Astrocyte of the hippocampus (primary cell): ENCODE results near the gene LHFPL6.

Source experiments
- DNase-seq: peaks from one replicate; pipeline ENCODE4 v3.0.0; 2011; ENCODE audit warnings: low read depth, low spot score

LHFPL6 gene

DNA sequence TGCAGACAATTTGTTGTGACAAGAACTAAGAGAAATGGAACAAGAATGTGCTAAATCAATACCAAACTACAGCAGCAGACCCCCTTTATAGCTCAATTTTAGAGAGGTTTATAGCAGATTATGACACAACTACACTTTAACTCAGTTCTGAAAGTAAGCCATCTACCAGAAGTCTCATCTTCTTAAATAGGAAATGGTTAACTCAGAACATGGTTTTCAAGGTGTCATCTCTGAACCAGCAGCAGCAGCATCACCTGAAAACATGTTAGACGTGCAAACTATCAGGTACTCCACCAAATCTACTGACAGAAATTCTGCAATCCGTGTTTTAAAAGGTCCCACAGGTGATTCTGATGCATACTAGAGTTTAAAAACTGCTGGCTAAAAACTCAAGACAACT, 6.8 kb downstream of the LHFPL6 start:
- DNase-seq, result no peak

DNA sequence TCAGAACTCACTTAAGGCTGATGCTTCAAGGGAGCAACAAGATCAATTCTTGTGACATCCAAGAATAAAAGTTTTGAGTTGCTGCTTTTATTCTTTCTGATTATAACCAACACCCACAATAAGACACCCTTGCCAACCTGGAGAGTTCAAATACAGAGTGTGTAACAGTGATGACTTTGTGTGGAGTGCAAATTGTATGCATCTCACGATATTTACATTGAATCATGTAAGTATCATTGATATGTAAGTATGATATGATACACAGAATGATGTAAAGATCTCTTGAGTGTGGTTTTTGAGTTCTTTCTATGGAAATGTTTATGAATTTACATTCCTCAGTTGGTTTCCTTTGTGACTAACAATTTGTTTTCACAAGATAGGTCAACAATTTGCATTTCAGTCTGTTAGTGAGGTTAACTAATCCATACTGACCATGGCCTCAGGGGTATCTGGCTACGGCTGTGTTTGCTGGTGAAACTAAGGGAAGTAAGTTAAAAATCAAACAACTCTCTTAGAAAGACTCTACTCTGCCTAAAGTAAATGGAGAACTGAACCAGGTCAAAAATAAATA, 12.4 kb downstream of the LHFPL6 start:
- DNase-seq, result no peak

GRCh38 chr13:39588384-39588783, 14.6 kb downstream of the LHFPL6 start:
- DNase-seq, result no peak

DNA sequence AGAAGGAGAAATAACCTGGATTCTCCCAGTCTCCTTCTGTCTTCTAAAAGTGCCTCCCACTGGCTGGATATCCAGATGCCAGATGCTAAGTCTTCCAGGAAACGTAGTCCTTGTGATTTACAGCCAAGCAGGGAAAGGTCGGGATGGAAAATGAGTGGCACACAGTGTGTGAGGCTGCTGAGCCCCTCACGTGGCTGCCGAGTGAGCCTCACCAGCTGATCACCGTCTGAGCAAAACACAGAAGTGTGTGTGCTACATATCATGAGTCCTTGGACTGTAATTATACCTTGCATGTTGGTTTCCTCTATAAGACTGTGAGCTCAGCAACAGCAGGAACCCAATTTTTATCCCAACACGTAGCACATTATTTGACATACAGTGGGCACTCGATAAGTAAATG, 15.1 kb downstream of the LHFPL6 start:
- no peak for DNase-seq

- DNase-seq, result no peak
Observed at GRCh38 chr13:39586958-39587605, 15.9 kb downstream of the LHFPL6 start.

- DNase-seq, result no peak
Observed at GRCh38 chr13:39586151-39586550, 16.8 kb downstream of the LHFPL6 start.

DNA sequence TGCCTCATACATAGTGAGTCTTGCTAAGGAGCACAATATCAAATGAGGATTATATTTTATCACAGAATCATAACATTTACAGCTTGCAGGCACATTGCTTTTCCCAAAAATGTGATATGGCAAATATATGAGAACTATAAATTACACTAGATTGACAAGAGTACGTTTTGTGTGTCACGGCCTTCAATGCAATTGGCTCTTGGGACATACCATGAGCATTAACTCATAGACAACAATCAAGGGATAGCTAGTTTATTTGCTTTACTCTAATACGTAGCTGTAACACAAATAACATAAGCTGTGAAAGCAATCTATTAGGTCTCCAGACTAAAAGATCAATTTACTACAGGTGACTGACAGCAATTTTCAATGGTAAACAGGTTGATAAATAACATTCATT, 17.8 kb downstream of the LHFPL6 start:
- no peak for DNase-seq

DNA sequence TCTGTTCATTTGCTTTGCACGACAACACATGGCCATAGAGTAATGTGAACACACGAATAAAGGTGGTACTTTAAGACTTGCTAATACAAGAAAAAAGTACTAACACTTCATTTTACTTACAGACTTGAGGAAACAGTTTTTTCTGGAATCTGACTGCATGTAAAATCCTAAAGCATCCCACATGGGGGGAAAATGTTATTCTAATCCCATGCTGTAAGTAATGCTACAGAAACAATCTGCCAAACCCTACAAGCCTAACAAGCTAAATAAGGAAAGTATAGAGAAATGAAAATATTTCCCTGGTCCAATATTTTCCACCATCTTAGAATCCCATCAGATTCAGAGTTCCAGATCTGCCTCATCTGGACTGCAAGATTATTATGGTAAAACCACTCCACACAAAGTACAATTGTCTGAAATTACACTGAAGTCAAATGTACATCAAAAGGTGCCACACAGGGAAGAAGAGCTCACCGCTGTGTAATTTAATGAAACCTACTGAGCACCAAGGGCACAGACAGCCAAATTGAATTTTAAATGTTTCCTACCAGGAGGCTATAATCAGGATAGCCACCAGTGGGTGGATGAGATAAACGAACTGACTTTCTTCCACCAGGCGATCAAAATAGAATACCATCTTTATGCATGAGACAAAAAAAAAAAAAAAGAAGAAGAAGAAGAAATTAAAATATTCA, 22.0 kb downstream of the LHFPL6 start:
- no peak for DNase-seq

DNA sequence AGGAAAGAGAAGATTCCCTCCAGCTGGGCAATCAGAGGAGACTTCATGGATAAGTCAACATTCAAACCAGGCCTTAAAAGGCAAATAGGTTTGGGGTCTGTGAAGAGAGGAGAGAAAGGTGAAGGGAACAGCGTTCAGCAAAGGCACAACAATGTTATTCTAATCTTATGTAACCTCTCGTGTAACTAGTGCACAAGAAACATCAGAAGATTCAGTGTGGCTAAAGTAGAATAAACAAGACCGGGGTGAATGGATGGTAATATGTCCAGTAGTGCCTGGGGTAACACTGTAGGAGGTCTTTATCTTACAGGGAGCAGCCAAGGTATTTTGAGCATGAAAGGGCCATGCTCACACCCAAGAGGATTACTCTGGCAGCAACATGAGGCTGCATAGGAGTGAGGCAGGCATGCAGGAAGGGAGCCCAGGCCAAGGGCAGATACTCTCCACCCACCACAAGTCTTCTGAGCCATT, 24.1 kb downstream of the LHFPL6 start:
- DNase-seq, result no peak

GRCh38 chr13:39577838-39578491, 25.0 kb downstream of the LHFPL6 start:
- DNase-seq, result no peak

DNA sequence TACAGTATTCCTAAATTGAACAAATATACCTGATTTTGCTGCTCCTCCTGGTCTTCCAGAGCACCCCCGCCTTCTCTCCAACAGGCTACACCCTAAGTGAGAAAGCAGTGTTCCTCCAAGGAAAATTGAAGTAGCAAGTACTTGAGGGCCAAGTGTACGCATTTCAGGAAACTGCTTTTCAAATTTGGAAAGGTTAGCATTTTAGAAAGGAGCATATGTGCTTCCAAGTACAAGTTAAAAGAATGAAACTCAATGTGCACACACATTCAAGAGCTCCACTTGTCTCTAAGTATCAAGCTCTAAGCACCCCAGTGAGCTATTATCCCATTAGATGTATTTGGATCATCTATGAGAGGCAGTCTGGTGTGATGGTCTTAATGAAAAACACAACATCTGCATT, 25.8 kb downstream of the LHFPL6 start:
- no peak for DNase-seq

GRCh38 chr13:39575641-39576238, 27.3 kb downstream of the LHFPL6 start:
- no peak for DNase-seq

GRCh38 chr13:39571502-39572092, 31.4 kb downstream of the LHFPL6 start:
- no peak for DNase-seq

DNA sequence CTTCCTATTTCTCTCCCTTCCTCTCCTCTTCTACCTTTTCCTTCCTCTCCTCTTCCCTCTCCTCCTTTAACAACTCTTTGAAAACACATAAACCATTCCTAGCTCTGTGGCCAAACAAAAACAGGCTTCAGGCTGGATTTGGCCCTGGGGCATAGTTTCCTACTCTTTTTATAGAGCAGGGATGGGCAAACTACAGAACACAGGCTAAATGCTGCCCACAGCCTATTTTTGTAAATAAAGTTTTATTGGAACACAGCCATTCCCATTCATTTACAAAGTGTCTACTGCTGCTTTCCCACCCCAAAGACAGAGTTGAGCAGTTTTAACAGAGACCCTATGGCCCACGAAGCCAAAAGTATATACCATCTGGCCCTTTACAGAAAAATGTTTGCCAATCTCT, 35.4 kb downstream of the LHFPL6 start:
- no peak for DNase-seq

DNA sequence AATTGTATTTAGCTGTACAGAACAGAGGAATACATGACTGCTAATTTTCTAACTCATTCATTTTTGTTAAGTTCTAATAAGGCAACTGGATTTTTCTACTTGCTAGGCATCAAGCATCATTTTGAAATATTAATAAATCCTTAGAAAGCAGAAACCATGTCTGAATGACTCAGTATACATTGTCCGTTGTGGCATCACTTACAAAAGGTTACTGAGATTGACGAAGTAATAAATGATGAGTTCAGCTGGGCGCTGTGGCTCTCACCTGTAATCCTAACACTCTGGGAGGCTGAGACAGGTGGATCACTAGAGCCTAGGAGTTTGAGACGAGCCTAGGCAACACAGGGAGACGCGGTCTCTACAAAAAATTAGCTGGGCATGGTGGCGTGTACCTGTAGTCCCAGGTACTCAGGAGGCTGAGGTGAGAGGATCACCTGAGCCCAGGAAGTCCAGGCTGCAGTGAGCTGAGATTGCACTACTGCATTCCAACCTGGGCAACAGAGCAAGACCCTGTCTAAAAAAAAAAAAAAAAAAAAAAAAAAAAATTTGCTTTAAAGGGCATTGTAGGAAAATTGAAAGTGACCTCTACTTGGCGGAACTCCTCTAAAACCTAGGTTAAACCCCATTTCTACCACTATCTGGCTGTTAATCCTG, 36.6 kb downstream of the LHFPL6 start:
- no peak for DNase-seq

DNA sequence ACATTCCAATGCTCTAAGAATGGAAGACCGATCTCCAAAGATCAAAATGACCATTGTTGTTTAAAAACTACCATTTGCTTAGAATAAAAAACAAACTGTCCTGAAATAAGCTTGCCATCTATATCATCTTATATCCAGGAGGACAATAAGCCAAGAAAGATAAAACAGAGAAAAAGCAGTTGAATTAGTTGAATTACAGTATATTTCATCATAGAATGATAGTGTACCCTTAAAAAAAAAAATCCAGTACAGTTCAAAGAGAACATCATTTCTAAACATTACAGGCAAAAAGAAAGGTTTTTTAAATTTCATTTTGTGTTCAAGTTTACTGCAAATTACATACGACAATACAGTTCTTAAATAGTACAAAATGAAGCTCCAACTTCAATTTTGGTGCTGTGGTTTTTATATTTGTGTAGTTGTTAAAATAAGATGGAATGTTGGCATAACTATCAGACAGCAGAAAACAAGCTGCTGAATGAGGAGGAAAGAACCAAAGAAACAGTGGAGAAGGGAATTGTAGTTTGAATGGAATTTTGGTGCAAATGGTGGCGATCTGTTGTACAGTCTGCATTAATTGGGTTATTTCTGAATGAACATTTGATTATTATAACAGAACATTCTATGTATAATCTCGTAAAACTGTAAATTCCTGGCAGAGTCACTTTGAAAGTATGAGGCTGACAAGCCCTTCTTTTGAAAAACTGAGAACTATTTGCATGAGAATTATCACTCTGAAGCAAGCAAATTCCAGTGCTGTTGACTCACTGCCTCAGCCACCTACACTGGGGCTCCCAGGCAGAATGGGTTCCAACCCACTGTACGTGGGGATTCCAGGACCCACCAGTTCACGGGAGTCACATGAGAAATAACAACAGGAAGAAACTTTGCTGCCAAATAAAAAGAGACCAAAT, 37.7 kb downstream of the LHFPL6 start:
- DNase-seq, result peak; percentile 95

- DNase-seq, result peak; percentile 32
Observed at GRCh38 chr13:39563470-39563735, 39.6 kb downstream of the LHFPL6 start.

GRCh38 chr13:39561971-39562370, 41.0 kb downstream of the LHFPL6 start:
- no peak for DNase-seq

GRCh38 chr13:39559847-39560246, 43.1 kb downstream of the LHFPL6 start:
- no peak for DNase-seq

DNA sequence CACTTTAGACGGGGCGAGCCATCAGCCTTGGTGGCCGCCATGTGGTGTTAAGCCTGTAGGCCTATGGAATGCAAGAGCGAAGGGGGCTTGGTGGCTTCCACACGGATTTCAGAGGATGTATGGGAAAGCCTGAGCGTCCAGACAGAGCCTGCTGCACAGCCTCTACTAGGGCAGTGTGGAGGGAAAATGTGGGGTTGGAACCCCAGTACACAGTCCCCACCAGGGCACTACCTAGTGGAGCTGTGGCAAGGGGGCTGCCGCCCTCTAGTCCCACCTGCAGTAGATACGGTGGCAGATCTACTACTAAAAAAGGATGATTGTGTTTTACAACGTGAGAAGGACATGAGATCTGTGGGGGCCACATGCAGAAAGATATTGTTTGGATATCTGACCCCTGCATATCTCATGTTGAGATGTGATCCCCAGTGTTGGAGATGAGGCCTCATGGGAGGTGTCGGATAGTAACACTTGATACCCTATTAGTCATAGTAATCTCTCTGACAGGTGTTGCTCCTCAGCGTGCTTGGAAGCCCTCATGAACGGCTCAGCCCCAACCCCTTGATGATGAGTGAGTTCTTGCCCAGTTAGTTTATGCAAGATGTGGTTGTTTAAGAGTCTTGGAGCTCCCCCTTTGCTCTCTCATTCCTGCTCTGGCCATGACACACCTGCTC, 45.6 kb downstream of the LHFPL6 start:
- no peak for DNase-seq
